Lung (tissue), 12 donors: Measurements from ENCODE around the gene PADI4. TPM values are rescaled to one million over a fixed set of nuclear protein-coding genes. Genes with fewer than 3 reads are reported as not detected.
A peak's percentile ranks its signal among the peaks of the same experiment; 100 is the strongest.

ENCODE experiments used
- ATAC-seq: fragments of 200-7000 bp; cut with Tn5 transposase; one replicate; pipeline ENCODE4 v1.9.1; 2020; ENCODE audit warnings: moderate number of reproducible peaks; ENCODE audit not compliant: insufficient read depth, low FRiP score
- DNase-seq, 3 donors: peaks; one replicate each; pipeline ENCODE4 v3.0.0-alpha.2; 2013 to 2017
- H3K27ac ChIP-seq, 2 donors: one replicate each; pipeline ENCODE4 v1.5.1; 2013; ENCODE audit warnings: mild to moderate bottlenecking in 2 of 2, moderate library complexity in 2 of 2, control low read depth in 1 of 2, inconsistent platforms in 1 of 2, low read depth in 1 of 2, low read length in 1 of 2
- H3K27me3 ChIP-seq, 3 donors: one replicate each; pipeline ENCODE4 v1.5.1; 2013; ENCODE audit warnings: low read length in 2 of 3; ENCODE audit not compliant: control insufficient read depth in 3 of 3, insufficient read depth in 3 of 3
- H3K36me3 ChIP-seq, 4 donors: one replicate each; pipeline ENCODE4 v1.5.1; 2013; ENCODE audit warnings: low read length in 4 of 4, mild to moderate bottlenecking in 1 of 4, moderate library complexity in 1 of 4; ENCODE audit not compliant: control insufficient read depth in 4 of 4, insufficient read depth in 4 of 4
- H3K4me1 ChIP-seq, 5 donors: one replicate each; pipeline ENCODE4 v1.5.1; 2013; ENCODE audit warnings: low read length in 5 of 5, mild to moderate bottlenecking in 2 of 5, moderate library complexity in 1 of 5; ENCODE audit not compliant: control insufficient read depth in 5 of 5, insufficient read depth in 5 of 5
- H3K4me3 ChIP-seq: one replicate; pipeline ENCODE4 v1.5.1; 2013; ENCODE audit warnings: mild to moderate bottlenecking, control low read depth, moderate library complexity
- H3K9ac ChIP-seq, 2 donors: one replicate each; pipeline ENCODE4 v1.5.1; 2013; ENCODE audit warnings: low read length in 2 of 2, control low read depth in 1 of 2; ENCODE audit not compliant: insufficient read depth in 1 of 2
- H3K9me3 ChIP-seq, 4 donors: one replicate each; pipeline ENCODE4 v1.5.1; 2013; ENCODE audit warnings: low read length in 3 of 4, mild to moderate bottlenecking in 1 of 4, moderate library complexity in 1 of 4; ENCODE audit not compliant: control insufficient read depth in 4 of 4, insufficient read depth in 3 of 4
- WGBS, 2 donors: extraction: QIAGEN DNeasy Blood & Tissue Kit; methylation state at CpG; one replicate each; pipeline ENCODE4 v1.1.7; 2013; 5-methylcytosine and 5-hydroxymethylcytosine counted together
- polyA plus RNA-seq, 2 donors: library from polyadenylated mRNA; stranded (reverse); fragments of 200-250 nt; gene quantifications; one replicate each; pipeline ENCODE4 v1.2.1, GENCODE V29; 2013
- total RNA-seq, 2 donors: library from RNA; depleted of rRNA in 1 of 2; stranded (reverse); fragments of >200 nt in 1 of 2; gene quantifications; one replicate each; pipeline ENCODE4 v1.2.1, GENCODE V29; 2014 to 2021
- TF ChIP-seq, protein P1 (sequence below): IDR thresholded peaks from 2 replicates; pipeline ENCODE4 v1.5.1; 2012; ENCODE audit warnings: mild to moderate bottlenecking; ENCODE audit errors: control extremely low read depth, extremely low read depth
- donor health status: control.
- donor health status: control.
- donor health status: Bipolar disorder and iron deficiency.
- donor health status: healthy.
- donor health status: DM: yes; HTN: yes; CAD: no.

PADI4 gene
- total and polyA plus RNA-seq, 4 donors: 1.7 to 22.5 (median 14.2) TPM

DNA sequence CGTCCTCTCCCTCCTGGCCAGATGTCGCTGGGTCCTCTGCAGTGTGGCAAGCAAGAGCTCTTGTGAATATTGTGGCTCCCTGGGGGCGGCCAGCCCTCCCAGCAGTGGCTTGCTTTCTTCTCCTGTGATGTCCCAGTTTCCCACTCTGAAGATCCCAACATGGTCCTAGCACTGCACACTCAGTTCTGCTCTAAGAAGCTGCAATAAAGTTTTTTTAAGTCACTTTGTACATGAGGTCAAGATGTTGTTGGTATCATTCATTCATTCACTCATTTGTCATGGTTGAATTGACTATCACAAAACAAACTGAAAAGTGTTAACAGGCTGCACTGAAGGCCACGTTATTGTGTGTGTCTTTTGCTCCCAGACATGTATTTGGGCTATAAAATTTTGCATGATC, 55.8 kb downstream of the PADI4 start:
- peaks cover 0 to 4% (median 0%) of the 10 kb centered on the region in 4 donors for H3K9me3 ChIP-seq
- ATAC-seq (no peak), DNase-seq (no peak)
- H3K4me1 ChIP-seq: no peaks in the 10 kb centered on the region
- no peaks in the 10 kb centered on the region for H3K36me3 ChIP-seq
- no peak overlapping the region for H3K27ac ChIP-seq
- H3K4me3 ChIP-seq: no peak overlapping the region
- TF ChIP-seq, protein P1, sequence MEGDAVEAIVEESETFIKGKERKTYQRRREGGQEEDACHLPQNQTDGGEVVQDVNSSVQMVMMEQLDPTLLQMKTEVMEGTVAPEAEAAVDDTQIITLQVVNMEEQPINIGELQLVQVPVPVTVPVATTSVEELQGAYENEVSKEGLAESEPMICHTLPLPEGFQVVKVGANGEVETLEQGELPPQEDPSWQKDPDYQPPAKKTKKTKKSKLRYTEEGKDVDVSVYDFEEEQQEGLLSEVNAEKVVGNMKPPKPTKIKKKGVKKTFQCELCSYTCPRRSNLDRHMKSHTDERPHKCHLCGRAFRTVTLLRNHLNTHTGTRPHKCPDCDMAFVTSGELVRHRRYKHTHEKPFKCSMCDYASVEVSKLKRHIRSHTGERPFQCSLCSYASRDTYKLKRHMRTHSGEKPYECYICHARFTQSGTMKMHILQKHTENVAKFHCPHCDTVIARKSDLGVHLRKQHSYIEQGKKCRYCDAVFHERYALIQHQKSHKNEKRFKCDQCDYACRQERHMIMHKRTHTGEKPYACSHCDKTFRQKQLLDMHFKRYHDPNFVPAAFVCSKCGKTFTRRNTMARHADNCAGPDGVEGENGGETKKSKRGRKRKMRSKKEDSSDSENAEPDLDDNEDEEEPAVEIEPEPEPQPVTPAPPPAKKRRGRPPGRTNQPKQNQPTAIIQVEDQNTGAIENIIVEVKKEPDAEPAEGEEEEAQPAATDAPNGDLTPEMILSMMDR: no peak
- 78 to 94% methylated on average over 4 of the region's 4 CpGs for WGBS, 2 donors
- no peak overlapping the region for H3K9ac ChIP-seq
- peaks cover 4 to 19% (median 6%) of the 10 kb centered on the region in 3 donors for H3K27me3 ChIP-seq

DNA sequence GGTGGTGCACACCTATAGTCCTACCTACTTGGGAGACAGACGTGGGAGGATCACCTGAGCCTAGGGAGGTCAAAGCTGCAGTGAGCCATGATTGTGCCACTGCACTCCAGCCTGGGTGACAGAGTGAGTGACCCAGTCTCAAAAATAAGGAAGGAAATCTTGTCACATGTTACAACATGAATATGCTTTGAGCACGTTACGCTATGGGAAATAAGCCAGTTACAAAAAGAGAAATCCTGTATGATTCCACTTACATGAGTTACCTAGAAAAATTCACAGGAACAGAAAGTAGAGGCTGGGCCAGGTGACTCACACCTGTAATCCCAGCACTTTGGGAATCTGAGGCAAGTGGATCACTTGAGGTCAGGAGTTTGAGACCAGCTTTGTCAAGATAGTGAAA, 57.3 kb downstream of the PADI4 start:
- H3K36me3 ChIP-seq: no peaks in the 10 kb centered on the region
- ATAC-seq: peak; percentile 62
- WGBS, 2 donors: 15 to 44% methylated on average over 3 of the region's 3 CpGs
- no peak overlapping the region for H3K4me3 ChIP-seq
- H3K9ac ChIP-seq: no peak overlapping the region
- peaks cover 0 to 4% (median 0%) of the 10 kb centered on the region in 4 donors for H3K9me3 ChIP-seq
- no peak for DNase-seq
- H3K4me1 ChIP-seq: no peaks in the 10 kb centered on the region
- peaks cover 8 to 17% (median 10%) of the 10 kb centered on the region in 3 donors for H3K27me3 ChIP-seq
- H3K27ac ChIP-seq: no peak overlapping the region
- TF ChIP-seq, protein P1: no peak

DNA sequence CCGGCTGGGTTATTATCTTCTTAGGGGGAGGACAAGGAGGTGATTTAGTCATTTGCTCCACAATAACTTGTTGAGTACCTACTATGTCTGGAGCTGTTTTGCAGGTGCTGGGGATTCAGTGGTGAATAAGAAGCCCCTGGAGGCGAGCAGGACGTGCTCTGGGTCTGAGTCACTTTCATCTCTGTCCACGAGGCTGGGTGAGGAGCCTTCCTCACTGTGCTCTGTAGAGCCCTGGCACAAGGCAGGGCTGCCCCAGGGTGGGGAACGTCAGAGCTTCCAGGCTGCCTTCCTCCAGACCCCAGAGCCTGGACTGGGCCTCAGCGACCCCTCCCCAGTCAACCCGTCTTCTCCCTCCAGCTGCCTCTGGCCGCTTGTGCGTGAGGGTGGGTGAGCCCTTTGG, 61.5 kb downstream of the PADI4 start:
- Histone ChIP-seq H3K36me3 (no peaks in the 10 kb centered on the region), H3K4me1 (no peaks in the 10 kb centered on the region), H3K9ac (no peak overlapping the region), H3K9me3 (peaks cover 0 to 4% (median under 1%) of the 10 kb centered on the region in 4 donors), H3K27me3 (peaks cover 8 to 13% (median 12%) of the 10 kb centered on the region in 3 donors), H3K27ac (no peak overlapping the region), H3K4me3 (no peak overlapping the region)
- WGBS, 2 donors: 66 to 81% methylated on average over 9 of the region's 9 CpGs
- DNase-seq (no peak), ATAC-seq (no peak)
- TF ChIP-seq, protein P1: no peak

DNA sequence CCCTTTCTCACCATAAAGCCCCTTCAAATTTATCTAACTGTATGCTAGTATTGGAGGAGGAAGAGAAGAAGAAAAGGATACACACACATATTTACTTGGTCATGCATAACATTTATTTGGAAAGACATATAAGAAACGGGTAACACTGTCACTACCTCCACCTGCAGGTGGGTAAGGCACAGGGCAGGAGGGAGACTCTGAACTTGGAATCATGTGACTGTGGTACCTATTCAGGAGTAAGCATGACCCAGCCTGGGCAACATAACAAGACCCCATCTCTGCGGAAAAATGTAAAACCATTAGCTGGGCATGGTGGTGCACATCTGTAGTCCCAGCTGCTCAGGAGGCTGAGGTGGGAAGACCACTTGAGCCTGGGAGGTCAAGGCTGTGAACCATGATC, 62.6 kb downstream of the PADI4 start:
- Histone ChIP-seq H3K36me3 (no peaks in the 10 kb centered on the region), H3K4me1 (no peaks in the 10 kb centered on the region), H3K27me3 (peaks cover 8 to 13% (median 12%) of the 10 kb centered on the region in 3 donors), H3K9me3 (peaks cover 0 to 4% (median 0%) of the 10 kb centered on the region in 4 donors), H3K27ac (no peak overlapping the region), H3K9ac (no peak overlapping the region), H3K4me3 (no peak overlapping the region)
- TF ChIP-seq, protein P1: no peak
- WGBS, 2 donors: 52 to 53% methylated on average over 2 of the region's 2 CpGs
- ATAC-seq: no peak
- DNase-seq: no peak
